ENCODE measurements around the gene PPP1R8.
"Not testable (repeated sequence)": the region's sequence is repeated elsewhere in the genome, so short reads cannot be mapped to it uniquely, and the experiment has no call there.

DNA sequence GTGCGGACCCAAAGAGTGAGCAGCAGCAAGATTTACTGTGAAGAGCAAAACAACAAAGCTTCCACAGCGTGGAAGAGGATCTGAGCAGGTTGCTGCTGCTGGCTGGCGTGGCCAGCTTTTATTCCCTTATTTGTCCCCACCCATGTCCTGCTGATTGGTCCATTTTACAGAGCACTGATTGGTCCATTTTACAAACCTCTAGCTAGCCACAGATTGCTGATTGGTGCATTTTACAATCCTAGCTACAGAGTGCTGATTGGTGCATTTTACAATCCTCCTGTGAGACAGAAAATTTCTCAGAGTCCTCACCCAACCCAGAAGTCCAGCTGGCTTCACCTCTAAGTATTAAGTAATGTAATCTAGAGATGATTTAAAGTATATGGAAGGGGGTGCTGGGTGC lies 40.3 kb upstream of the PPP1R8 start:
- TF ChIP-seq YY1 (IDR thresholded peaks at IDR 0.05; ENCODE audit: insufficient read depth, insufficient read length); ZNF274 (IDR thresholded peaks at IDR 0.05; ENCODE audit: low read depth, low read length); SUZ12 (IDR thresholded peaks at IDR 0.05; ENCODE audit: extremely low read depth, insufficient read depth, insufficient read length): not testable (repeated sequence)

Measured in NT2/D1 (cell line).